GM10266 (cell line): ENCODE data around the gene MYO7A.

Experiments used
- DNase-seq: peaks from one replicate; pipeline ENCODE4 v3.0.0; 2012; ENCODE audit errors: extremely low spot score
- CTCF ChIP-seq: IDR thresholded peaks from 2 replicates; pipeline ENCODE4 v1.5.1; 2012; ENCODE audit warnings: mild to moderate bottlenecking, low read depth; ENCODE audit not compliant: control insufficient read depth, insufficient read depth; ENCODE audit errors: missing control alignments

MYO7A gene

GRCh38 chr11:77108436-77108835 lies 19.6 kb upstream of the MYO7A start:
- no peak for TF ChIP-seq CTCF
- no peak for DNase-seq

- no peak for TF ChIP-seq CTCF
- no peak for DNase-seq
Observed at GRCh38 chr11:77109236-77110019, 18.6 kb upstream of the MYO7A start.

- no peak for TF ChIP-seq CTCF
- DNase-seq: no peak
Observed at GRCh38 chr11:77110836-77111235, 17.2 kb upstream of the MYO7A start.

- no peak for DNase-seq
- TF ChIP-seq CTCF: no peak
Observed at GRCh38 chr11:77111277-77111676, 16.8 kb upstream of the MYO7A start.

- no peak for DNase-seq
- no peak for TF ChIP-seq CTCF
Observed at GRCh38 chr11:77111946-77112345, 16.1 kb upstream of the MYO7A start.

GRCh38 chr11:77112641-77113381 lies 15.2 kb upstream of the MYO7A start:
- TF ChIP-seq CTCF: no peak
- no peak for DNase-seq
